ENCODE data around the gene RBM46.

The RBM46 gene, protein sequence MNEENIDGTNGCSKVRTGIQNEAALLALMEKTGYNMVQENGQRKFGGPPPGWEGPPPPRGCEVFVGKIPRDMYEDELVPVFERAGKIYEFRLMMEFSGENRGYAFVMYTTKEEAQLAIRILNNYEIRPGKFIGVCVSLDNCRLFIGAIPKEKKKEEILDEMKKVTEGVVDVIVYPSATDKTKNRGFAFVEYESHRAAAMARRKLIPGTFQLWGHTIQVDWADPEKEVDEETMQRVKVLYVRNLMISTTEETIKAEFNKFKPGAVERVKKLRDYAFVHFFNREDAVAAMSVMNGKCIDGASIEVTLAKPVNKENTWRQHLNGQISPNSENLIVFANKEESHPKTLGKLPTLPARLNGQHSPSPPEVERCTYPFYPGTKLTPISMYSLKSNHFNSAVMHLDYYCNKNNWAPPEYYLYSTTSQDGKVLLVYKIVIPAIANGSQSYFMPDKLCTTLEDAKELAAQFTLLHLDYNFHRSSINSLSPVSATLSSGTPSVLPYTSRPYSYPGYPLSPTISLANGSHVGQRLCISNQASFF

GRCh38 chr4:154781126-154781982 lies at the start of gene RBM46:
RBM46 (plus strand) TSS chr4:154781272; CDS start chr4:154796753, 15,481 bp downstream.
- H3K4me3 ChIP-seq (replicated peaks; ENCODE audit: low read depth, low read length) = no peak within 1 kb of the TSS
- no peaks in the 10 kb centered on the region for H3K36me3 ChIP-seq (ENCODE audit: control insufficient read depth, insufficient read depth, low read length)
- DNase-seq (ENCODE audit: extremely low read depth, insufficient read length) = no peak
- TF ChIP-seq, protein P1, sequence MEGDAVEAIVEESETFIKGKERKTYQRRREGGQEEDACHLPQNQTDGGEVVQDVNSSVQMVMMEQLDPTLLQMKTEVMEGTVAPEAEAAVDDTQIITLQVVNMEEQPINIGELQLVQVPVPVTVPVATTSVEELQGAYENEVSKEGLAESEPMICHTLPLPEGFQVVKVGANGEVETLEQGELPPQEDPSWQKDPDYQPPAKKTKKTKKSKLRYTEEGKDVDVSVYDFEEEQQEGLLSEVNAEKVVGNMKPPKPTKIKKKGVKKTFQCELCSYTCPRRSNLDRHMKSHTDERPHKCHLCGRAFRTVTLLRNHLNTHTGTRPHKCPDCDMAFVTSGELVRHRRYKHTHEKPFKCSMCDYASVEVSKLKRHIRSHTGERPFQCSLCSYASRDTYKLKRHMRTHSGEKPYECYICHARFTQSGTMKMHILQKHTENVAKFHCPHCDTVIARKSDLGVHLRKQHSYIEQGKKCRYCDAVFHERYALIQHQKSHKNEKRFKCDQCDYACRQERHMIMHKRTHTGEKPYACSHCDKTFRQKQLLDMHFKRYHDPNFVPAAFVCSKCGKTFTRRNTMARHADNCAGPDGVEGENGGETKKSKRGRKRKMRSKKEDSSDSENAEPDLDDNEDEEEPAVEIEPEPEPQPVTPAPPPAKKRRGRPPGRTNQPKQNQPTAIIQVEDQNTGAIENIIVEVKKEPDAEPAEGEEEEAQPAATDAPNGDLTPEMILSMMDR (IDR thresholded peaks at IDR 0.05; ENCODE audit: insufficient read depth, low read length, poor library complexity, severe bottlenecking) = no peak
- no peaks in the 10 kb centered on the region; the same call in 1 of the 2 replicates for H3K27me3 ChIP-seq (replicated peaks; ENCODE audit: control insufficient read depth, insufficient read depth, low read length)

DNA sequence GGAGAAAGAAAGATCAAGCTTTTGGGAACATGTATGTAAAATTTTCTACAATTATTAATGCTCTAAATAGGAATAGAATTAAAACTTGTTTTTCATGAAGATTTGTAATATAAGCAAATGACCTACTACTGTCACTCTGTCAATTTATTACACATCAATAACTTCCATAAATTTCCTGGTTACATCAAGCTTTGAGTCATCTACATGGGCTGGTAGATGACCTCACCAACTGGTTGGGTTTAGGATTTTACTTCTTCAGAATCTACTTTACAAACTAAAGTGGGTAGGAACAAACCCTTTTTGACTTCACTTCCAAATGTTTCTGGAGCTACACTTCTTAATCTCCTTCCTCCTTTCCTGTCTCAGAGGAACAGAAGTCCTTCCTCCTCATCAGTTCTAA lies 49.3 kb upstream of the RBM46 start:
- H3K27me3 ChIP-seq (replicated peaks; ENCODE audit: control insufficient read depth, insufficient read depth, low read length) = no peaks in the 10 kb centered on the region; the same call in 1 of the 2 replicates
- H3K36me3 ChIP-seq (ENCODE audit: control insufficient read depth, insufficient read depth, low read length) = no peaks in the 10 kb centered on the region
- no peak for DNase-seq (ENCODE audit: extremely low read depth, insufficient read length)
- TF ChIP-seq, protein P1 (IDR thresholded peaks at IDR 0.05; ENCODE audit: insufficient read depth, low read length, poor library complexity, severe bottlenecking) = no peak
- H3K4me3 ChIP-seq (replicated peaks; ENCODE audit: low read depth, low read length) = no peak overlapping the region

GRCh38 chr4:154732669-154733068 lies 48.4 kb upstream of the RBM46 start:
- H3K27me3 ChIP-seq (replicated peaks; ENCODE audit: control insufficient read depth, insufficient read depth, low read length) = no peaks in the 10 kb centered on the region
- H3K36me3 ChIP-seq (ENCODE audit: control insufficient read depth, insufficient read depth, low read length) = no peaks in the 10 kb centered on the region
- no peak overlapping the region for H3K4me3 ChIP-seq (replicated peaks; ENCODE audit: low read depth, low read length)
- no peak for DNase-seq (ENCODE audit: extremely low read depth, insufficient read length)
- TF ChIP-seq, protein P1 (IDR thresholded peaks at IDR 0.05; ENCODE audit: insufficient read depth, low read length, poor library complexity, severe bottlenecking) = no peak

GRCh38 chr4:154736770-154737169 lies 44.3 kb upstream of the RBM46 start:
- peaks cover under 1% of the 10 kb centered on the region for H3K27me3 ChIP-seq (replicated peaks; ENCODE audit: control insufficient read depth, insufficient read depth, low read length)
- H3K36me3 ChIP-seq (ENCODE audit: control insufficient read depth, insufficient read depth, low read length) = no peaks in the 10 kb centered on the region
- DNase-seq (ENCODE audit: extremely low read depth, insufficient read length) = no peak
- H3K4me3 ChIP-seq (replicated peaks; ENCODE audit: low read depth, low read length) = no peak overlapping the region
- TF ChIP-seq, protein P1 (IDR thresholded peaks at IDR 0.05; ENCODE audit: insufficient read depth, low read length, poor library complexity, severe bottlenecking) = no peak

GRCh38 chr4:154738426-154738825 lies 42.6 kb upstream of the RBM46 start:
- no peak overlapping the region for H3K4me3 ChIP-seq (replicated peaks; ENCODE audit: low read depth, low read length)
- TF ChIP-seq, protein P1 (IDR thresholded peaks at IDR 0.05; ENCODE audit: insufficient read depth, low read length, poor library complexity, severe bottlenecking) = no peak
- DNase-seq (ENCODE audit: extremely low read depth, insufficient read length) = no peak
- peaks cover 2% of the 10 kb centered on the region for H3K27me3 ChIP-seq (replicated peaks; ENCODE audit: control insufficient read depth, insufficient read depth, low read length)
- no peaks in the 10 kb centered on the region for H3K36me3 ChIP-seq (ENCODE audit: control insufficient read depth, insufficient read depth, low read length)
